Measurements from ENCODE around the gene TPSD1.
"Not testable (repeated sequence)": the region's sequence is repeated elsewhere in the genome, so short reads cannot be mapped to it uniquely, and the experiment has no call there.

The TPSD1 gene

GRCh38 chr16:1221628-1222552 is 34.0 kb upstream of the TPSD1 start:
- no peak for DNase-seq

- no peak for DNase-seq
These were observed 33.1 kb upstream of the TPSD1 start for GRCh38 chr16:1222553-1223354.

- DNase-seq = no peak
These were observed 32.3 kb upstream of the TPSD1 start for GRCh38 chr16:1223355-1224214.

GRCh38 chr16:1224558-1224957 is 31.3 kb upstream of the TPSD1 start:
- DNase-seq = no peak

- no peak for DNase-seq
These were observed 30.8 kb upstream of the TPSD1 start, which contains the start of gene TPSG1 for GRCh38 chr16:1225051-1225451. TSS of gene TPSG1 (minus strand) at chr16:1225268. CDS start at chr16:1225252, 16 bp downstream.

- not testable (repeated sequence) for DNase-seq
These were observed 30.0 kb upstream of the TPSD1 start for GRCh38 chr16:1225728-1226311.

GRCh38 chr16:1226692-1227091 is 29.2 kb upstream of the TPSD1 start:
- DNase-seq = not testable (repeated sequence)

GRCh38 chr16:1228227-1228626 is 27.6 kb upstream of the TPSD1 start:
- not testable (repeated sequence) for DNase-seq

- not testable (repeated sequence) for DNase-seq
These were observed 26.4 kb upstream of the TPSD1 start for GRCh38 chr16:1229476-1229875.

- not testable (repeated sequence) for DNase-seq
These were observed 25.8 kb upstream of the TPSD1 start, which contains the start of gene TPSB2 for GRCh38 chr16:1230084-1230470. TSS of gene TPSB2 (minus strand) at chr16:1230184. CDS start at chr16:1229951, 233 bp downstream.

GRCh38 chr16:1230471-1231212 is 25.2 kb upstream of the TPSD1 start:
- DNase-seq = not testable (repeated sequence)

GRCh38 chr16:1231301-1231700 is 24.6 kb upstream of the TPSD1 start:
- not testable (repeated sequence) for DNase-seq

GRCh38 chr16:1232049-1232748 is 23.7 kb upstream of the TPSD1 start:
- DNase-seq = not testable (repeated sequence)

- not testable (repeated sequence) for DNase-seq
These were observed 19.2 kb upstream of the TPSD1 start for GRCh38 chr16:1236659-1237058.

- no peak for DNase-seq
These were observed 17.9 kb upstream of the TPSD1 start for GRCh38 chr16:1237990-1238389.

GRCh38 chr16:1238909-1239308 is 17.0 kb upstream of the TPSD1 start:
- not testable (repeated sequence) for DNase-seq

GRCh38 chr16:1239575-1239974 is 16.3 kb upstream of the TPSD1 start:
- not testable (repeated sequence) for DNase-seq

- not testable (repeated sequence) for DNase-seq
These were observed 15.4 kb upstream of the TPSD1 start, which contains the start of gene TPSAB1 for GRCh38 chr16:1240436-1240835. TSS of gene TPSAB1 (plus strand) at chr16:1240705. CDS start at chr16:1240939, 234 bp downstream.

GRCh38 chr16:1241081-1241480 is 14.8 kb upstream of the TPSD1 start:
- DNase-seq = not testable (repeated sequence)

- not testable (repeated sequence) for DNase-seq
These were observed 12.5 kb upstream of the TPSD1 start for GRCh38 chr16:1243363-1243762.
